Uterus (tissue), 4 donors: ENCODE results near the gene HPCA. TPM values are rescaled to one million over a fixed set of nuclear protein-coding genes. Genes with fewer than 3 reads are reported as not detected.

ENCODE experiments used
- DNase-seq, 2 donors: peaks; one replicate each; pipeline ENCODE4 v3.0.0-alpha.2; 2019 to 2020
- H3K27ac ChIP-seq, 2 donors: fragments of 200-600 bp; sonication (generic); 1 replicate in 1 of 2; 2 replicates in 1 of 2; pipeline ENCODE4 v1.5.1; 2016 to 2018
- H3K27me3 ChIP-seq, 2 donors: fragments of 200-600 bp; sonication (generic); one replicate each; pipeline ENCODE4 v1.5.1; 2018 to 2019; ENCODE audit warnings: control low read depth in 1 of 2
- H3K36me3 ChIP-seq, 2 donors: fragments of 200-600 bp; sonication (generic); one replicate each; pipeline ENCODE4 v1.5.1; 2019; ENCODE audit warnings: control low read depth in 1 of 2
- H3K4me1 ChIP-seq, 2 donors: fragments of 200-600 bp; sonication (generic); one replicate each; pipeline ENCODE4 v1.5.1; 2018 to 2019; ENCODE audit warnings: control low read depth in 1 of 2
- H3K4me3 ChIP-seq, 2 donors: fragments of 200-600 bp; sonication (generic); 1 replicate in 1 of 2; 2 replicates in 1 of 2; pipeline ENCODE4 v1.5.1; 2018 to 2019; ENCODE audit warnings: mild to moderate bottlenecking in 1 of 2
- H3K9me3 ChIP-seq, 2 donors: fragments of 200-600 bp; sonication (generic); one replicate each; pipeline ENCODE4 v1.5.1; 2019; ENCODE audit warnings: control low read depth in 1 of 2
- POLR2A ChIP-seq, 2 donors: fragments of 450-650 bp; IDR thresholded peaks; one replicate each; pipeline ENCODE4 v1.6.1; 2016; ENCODE audit warnings: antibody characterized with exemption in 2 of 2, mild to moderate bottlenecking in 1 of 2, moderate library complexity in 1 of 2
- intact Hi-C: fragments of 100-400 bp; cut with DNase I; formaldehyde crosslinking; loops from one replicate; pipeline ENCODE4 v1.15.1; 2023; ENCODE audit warnings: low total_unique reads
- total RNA-seq, 4 donors: library from RNA; depleted of rRNA in 3 of 4; stranded (reverse); fragments of >200 nt in 3 of 4; gene quantifications; one replicate each; pipeline versions ENCODE4 v1.1.0 to v1.2.4, GENCODE V29; 2014 to 2023
- TF ChIP-seq, protein P1 (sequence below), 4 experiments: fragments of 200-600 bp in 2 of 4; fragments of 450-650 bp in 2 of 4; sonication (generic) in 2 of 4; IDR thresholded peaks; one replicate each; pipeline ENCODE4 v1.5.1; 2016 to 2019; ENCODE audit warnings: antibody characterized with exemption in 4 of 4, mild to moderate bottlenecking in 2 of 4, moderate library complexity in 1 of 4
- donor health status: DM: yes; HTN: yes; CAD: no.

HPCA gene
- total RNA-seq, 4 donors from 2014 or later, result 0.76 to 0.79 TPM; not detected in 2

DNA sequence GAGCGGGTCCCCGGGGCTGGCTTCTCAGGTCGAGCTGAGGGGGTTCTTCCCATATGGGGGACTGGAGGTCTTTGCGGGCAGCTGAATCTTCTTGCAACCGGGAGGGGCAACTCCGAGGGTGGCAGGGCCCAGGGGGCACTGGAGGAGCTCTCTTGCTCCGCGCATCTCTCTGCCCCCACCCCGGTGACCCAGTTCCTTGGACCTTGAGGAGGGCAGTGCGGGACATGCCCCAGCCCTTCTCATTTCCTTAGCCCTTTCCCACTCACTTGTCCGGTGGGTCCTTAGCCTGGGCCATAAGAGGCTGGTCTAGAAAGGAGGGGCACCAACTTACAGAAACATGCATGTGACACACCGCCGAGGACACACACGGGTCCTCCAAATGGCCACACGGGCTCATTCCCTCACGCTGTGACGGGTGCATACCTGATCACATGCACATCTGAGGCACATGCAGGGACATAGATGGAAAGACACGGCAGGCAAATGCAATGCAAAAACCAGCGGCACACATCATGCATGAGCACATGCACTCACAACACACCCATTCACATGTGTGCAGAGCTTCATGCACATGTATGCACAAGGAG lies 630 bp downstream of the HPCA start:
- intact Hi-C loops, result no loop called here
- Histone ChIP-seq H3K9me3 (no peaks in the 10 kb centered on the region), H3K27me3 (peaks cover 14 to 17% of the 10 kb centered on the region in 2 donors), H3K36me3 (no peaks in the 10 kb centered on the region), H3K4me3 (no peak overlapping the region), H3K4me1 (no peaks in the 10 kb centered on the region), H3K27ac (no peak overlapping the region)
- TF ChIP-seq, protein P1, sequence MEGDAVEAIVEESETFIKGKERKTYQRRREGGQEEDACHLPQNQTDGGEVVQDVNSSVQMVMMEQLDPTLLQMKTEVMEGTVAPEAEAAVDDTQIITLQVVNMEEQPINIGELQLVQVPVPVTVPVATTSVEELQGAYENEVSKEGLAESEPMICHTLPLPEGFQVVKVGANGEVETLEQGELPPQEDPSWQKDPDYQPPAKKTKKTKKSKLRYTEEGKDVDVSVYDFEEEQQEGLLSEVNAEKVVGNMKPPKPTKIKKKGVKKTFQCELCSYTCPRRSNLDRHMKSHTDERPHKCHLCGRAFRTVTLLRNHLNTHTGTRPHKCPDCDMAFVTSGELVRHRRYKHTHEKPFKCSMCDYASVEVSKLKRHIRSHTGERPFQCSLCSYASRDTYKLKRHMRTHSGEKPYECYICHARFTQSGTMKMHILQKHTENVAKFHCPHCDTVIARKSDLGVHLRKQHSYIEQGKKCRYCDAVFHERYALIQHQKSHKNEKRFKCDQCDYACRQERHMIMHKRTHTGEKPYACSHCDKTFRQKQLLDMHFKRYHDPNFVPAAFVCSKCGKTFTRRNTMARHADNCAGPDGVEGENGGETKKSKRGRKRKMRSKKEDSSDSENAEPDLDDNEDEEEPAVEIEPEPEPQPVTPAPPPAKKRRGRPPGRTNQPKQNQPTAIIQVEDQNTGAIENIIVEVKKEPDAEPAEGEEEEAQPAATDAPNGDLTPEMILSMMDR (IDR thresholded peaks at IDR 0.05), result no peak
- TF ChIP-seq POLR2A (IDR thresholded peaks at IDR 0.05), result no peak
- no peak for DNase-seq

DNA sequence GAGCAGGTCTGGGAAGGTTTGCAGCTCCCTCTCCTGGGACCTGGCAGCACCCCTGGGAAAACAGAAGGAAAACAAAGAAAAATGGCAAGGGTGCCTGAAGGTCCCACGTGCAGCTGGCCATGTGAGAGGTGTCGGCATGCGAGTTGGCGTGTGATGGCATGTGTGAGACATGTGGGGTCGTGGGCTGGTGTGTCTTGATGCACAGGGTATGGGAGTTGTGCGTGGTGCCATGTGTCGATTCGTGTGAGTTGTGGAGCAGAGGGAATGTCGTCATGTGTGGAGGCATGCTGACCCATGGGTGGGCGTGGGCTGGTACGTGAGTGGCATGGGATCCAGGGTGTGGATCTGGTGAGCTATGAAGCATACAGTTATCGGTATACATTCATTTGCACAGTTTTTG lies 1.3 kb downstream of the HPCA start:
- DNase-seq, result no peak

DNA sequence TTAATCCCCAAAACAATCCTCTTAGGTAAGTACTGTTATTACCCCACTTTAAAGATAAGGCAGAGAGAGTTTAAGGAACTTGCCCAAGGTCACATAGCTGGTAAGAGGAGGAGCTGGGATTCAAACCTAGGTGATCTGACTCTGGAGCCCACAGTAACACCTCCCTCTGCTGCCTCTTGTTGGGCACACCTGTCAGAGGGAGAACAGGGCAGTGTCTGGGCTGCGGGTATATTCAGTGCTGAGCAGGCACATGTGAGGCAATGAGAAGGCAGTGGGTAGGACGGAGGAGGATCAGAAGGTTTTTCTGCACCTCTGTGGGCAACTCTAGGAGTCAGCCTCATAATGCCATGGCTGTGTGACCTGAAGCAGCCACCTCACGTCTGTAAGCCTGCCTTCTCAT lies 1.8 kb downstream of the HPCA start:
- no peak for TF ChIP-seq POLR2A (IDR thresholded peaks at IDR 0.05)
- TF ChIP-seq, protein P1 (IDR thresholded peaks at IDR 0.05), result no peak
- Histone ChIP-seq H3K36me3 (no peaks in the 10 kb centered on the region), H3K4me3 (no peak overlapping the region), H3K4me1 (peaks cover 0 to 4% of the 10 kb centered on the region in 2 donors), H3K27ac (no peak overlapping the region), H3K27me3 (peaks cover 14 to 17% of the 10 kb centered on the region in 2 donors), H3K9me3 (no peaks in the 10 kb centered on the region)
- DNase-seq, result no peak
- intact Hi-C loops, result no loop called here

More for the DNA sequence above, 1.3 kb downstream of the HPCA start:
- Histone ChIP-seq H3K27me3 (peaks cover 14 to 17% of the 10 kb centered on the region in 2 donors), H3K4me3 (no peak overlapping the region), H3K4me1 (no peaks in the 10 kb centered on the region), H3K36me3 (no peaks in the 10 kb centered on the region), H3K9me3 (no peaks in the 10 kb centered on the region), H3K27ac (no peak overlapping the region)
- no peak for TF ChIP-seq POLR2A (IDR thresholded peaks at IDR 0.05)
- TF ChIP-seq, protein P1 (IDR thresholded peaks at IDR 0.05), result no peak
- intact Hi-C loops, result no loop called here

DNA sequence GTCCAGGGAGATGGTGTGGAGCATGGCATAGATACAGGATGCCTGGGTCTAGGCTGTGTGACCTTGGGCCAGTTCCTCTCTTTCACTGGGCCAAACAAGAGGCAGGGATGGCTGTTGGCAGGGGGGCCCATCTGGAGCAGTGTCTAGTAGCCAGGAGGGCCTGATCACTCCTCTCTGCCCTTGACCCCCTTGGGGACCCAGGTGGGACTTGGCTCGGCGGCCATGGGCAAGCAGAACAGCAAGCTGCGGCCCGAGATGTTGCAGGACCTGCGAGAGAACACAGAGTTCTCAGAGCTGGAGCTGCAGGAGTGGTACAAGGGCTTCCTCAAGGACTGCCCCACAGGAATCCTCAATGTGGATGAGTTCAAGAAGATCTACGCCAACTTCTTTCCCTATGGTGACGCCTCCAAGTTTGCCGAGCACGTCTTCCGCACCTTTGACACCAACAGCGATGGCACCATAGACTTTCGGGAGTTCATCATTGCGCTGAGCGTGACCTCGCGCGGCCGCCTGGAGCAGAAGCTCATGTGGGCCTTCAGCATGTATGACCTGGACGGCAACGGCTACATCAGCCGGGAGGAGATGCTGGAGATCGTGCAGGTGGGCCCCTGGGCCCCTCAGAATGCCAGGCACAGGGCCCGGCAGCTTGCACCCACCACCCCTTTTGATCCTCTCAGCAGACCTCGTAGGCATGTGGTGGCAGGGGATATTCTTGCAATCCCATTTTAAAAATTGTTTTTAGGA lies 2.6 kb downstream of the HPCA start:
- TF ChIP-seq POLR2A (IDR thresholded peaks at IDR 0.05), result no peak
- TF ChIP-seq, protein P1 (IDR thresholded peaks at IDR 0.05), result no peak
- peaks cover 14 to 17% of the 10 kb centered on the region in 2 donors for H3K27me3 ChIP-seq
- DNase-seq, result no peak
- H3K9me3 ChIP-seq, result no peaks in the 10 kb centered on the region
- no peaks in the 10 kb centered on the region for H3K36me3 ChIP-seq
- no peak overlapping the region for H3K27ac ChIP-seq
- peaks cover 0 to 10% of the 10 kb centered on the region in 2 donors for H3K4me1 ChIP-seq
- H3K4me3 ChIP-seq, result no peak overlapping the region
- intact Hi-C loops, result no loop called here

DNA sequence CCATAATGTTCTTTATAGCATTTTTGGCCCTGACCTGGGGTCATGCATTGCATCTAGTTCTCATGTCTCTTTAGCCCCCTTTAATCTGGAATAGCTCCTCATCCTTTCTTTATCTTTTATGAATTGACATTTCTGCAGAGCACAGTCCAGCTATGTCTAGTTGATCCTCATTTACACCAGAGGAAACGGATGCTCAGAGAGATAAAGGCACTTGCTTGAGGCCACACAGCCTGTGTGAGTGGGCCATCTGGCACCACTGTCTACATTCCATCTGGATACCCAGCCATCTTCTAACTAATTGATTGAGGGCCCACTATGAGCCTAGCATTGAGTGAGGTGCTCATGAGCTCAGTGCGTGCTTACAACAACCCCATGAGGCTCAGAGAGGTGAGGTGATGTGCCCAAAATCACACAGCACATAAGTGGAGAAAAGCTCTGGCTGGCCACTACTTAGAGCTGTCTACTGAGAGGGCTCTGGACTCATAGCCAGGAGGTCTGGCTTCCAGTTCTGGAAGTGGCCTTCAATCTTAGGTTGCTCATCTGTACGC lies 3.5 kb downstream of the HPCA start:
- TF ChIP-seq POLR2A (IDR thresholded peaks at IDR 0.05), result no peak
- TF ChIP-seq, protein P1 (IDR thresholded peaks at IDR 0.05), result no peak
- Histone ChIP-seq H3K27ac (no peak overlapping the region), H3K27me3 (peaks cover 14 to 17% of the 10 kb centered on the region in 2 donors), H3K4me3 (no peak overlapping the region), H3K9me3 (no peaks in the 10 kb centered on the region), H3K4me1 (peaks cover 0 to 10% of the 10 kb centered on the region in 2 donors), H3K36me3 (no peaks in the 10 kb centered on the region)
- no peak for DNase-seq
- intact Hi-C loops, result no loop called here
